Heart left ventricle (tissue), 16 donors: Measurements from ENCODE around the gene PBLD. TPM values are rescaled to one million over a fixed set of nuclear protein-coding genes. Genes with fewer than 3 reads are reported as not detected.

ENCODE experiments used
- ATAC-seq, 4 donors: fragments of 200-7000 bp; cut with Tn5 transposase; one replicate each; pipeline ENCODE4 v1.9.1; 2020 to 2022; ENCODE audit warnings: moderate library complexity in 4 of 4, mild to moderate bottlenecking in 3 of 4, moderate number of reproducible peaks in 1 of 4
- DNase-seq, 5 donors: peaks; one replicate each; pipeline ENCODE4 v3.0.0-alpha.2; 2020
- H3K27ac ChIP-seq, 12 donors: fragments of 200-600 bp; sonication (generic) in 4 of 12; one replicate each; pipeline versions ENCODE4 v1.5.0 to v1.8.0; 2016 to 2022; ENCODE audit warnings: mild to moderate bottlenecking in 2 of 12
- H3K27me3 ChIP-seq, 9 donors: fragments of 200-600 bp; sonication (generic) in 2 of 9; one replicate each; pipeline versions ENCODE4 v1.5.1 to v1.8.0; 2016 to 2022; ENCODE audit warnings: mild to moderate bottlenecking in 3 of 9
- H3K36me3 ChIP-seq, 9 donors: fragments of 200-600 bp; sonication (generic) in 2 of 9; one replicate each; pipeline versions ENCODE4 v1.5.0 to v1.8.0; 2018 to 2022; ENCODE audit warnings: mild to moderate bottlenecking in 2 of 9
- H3K4me1 ChIP-seq, 12 donors: fragments of 200-600 bp; sonication (generic) in 4 of 12; one replicate each; pipeline versions ENCODE4 v1.5.0 to v1.8.0; 2016 to 2022; ENCODE audit warnings: mild to moderate bottlenecking in 3 of 12
- H3K4me3 ChIP-seq, 12 donors: fragments of 200-600 bp; sonication (generic) in 4 of 12; one replicate each; pipeline versions ENCODE4 v1.5.0 to v1.8.0; 2017 to 2022; ENCODE audit warnings: mild to moderate bottlenecking in 9 of 12, moderate library complexity in 4 of 12
- H3K9me3 ChIP-seq, 12 donors: fragments of 200-600 bp; sonication (generic) in 4 of 12; one replicate each; pipeline versions ENCODE4 v1.5.0 to v1.8.0; 2016 to 2022; ENCODE audit warnings: mild to moderate bottlenecking in 1 of 12
- POLR2A ChIP-seq, 2 donors: fragments of 450-650 bp; IDR thresholded peaks; one replicate each; pipeline ENCODE4 v1.6.1; 2017; ENCODE audit warnings: antibody characterized with exemption in 2 of 2, mild to moderate bottlenecking in 2 of 2, moderate library complexity in 2 of 2
- WGBS, 4 donors: extraction: QIAGEN DNeasy Blood & Tissue Kit in 2 of 4; methylation state at CpG; one replicate each; pipeline versions ENCODE4 v1.1.5 to v1.1.7; 2013 to 2018; 5-methylcytosine and 5-hydroxymethylcytosine counted together
- intact Hi-C, 10 donors: fragments of 100-400 bp; cut with DNase I; formaldehyde crosslinking; loops; one replicate each; pipeline versions ENCODE4 v1.11.1 to v1.14.2; 2022
- polyA plus RNA-seq, 2 donors: library from polyadenylated mRNA; stranded (reverse); fragments of 200-250 nt; gene quantifications; one replicate each; pipeline ENCODE4 v1.2.3, GENCODE V29; 2013
- total RNA-seq, 9 donors: library from RNA; depleted of rRNA in 2 of 9; stranded (reverse); fragments of >200 nt in 2 of 9; fragmentation: NEBNext Ultra II Directional in 3 of 9; extraction: Animal tissue kit (Norgen Biotek cat#: 25700) in 3 of 9; gene quantifications; one replicate each; pipeline versions ENCODE4 v1.1.0 to v1.2.4, GENCODE V29; 2016 to 2023
- TF ChIP-seq, protein P1 (sequence below), 12 donors: fragments of 200-600 bp; sonication (generic) in 4 of 12; IDR thresholded peaks; one replicate each; pipeline versions ENCODE4 v1.5.0 to v1.8.0; 2018 to 2022; ENCODE audit warnings: antibody characterized with exemption in 12 of 12, mild to moderate bottlenecking in 5 of 12
- donor health status: ischemic (EF 13 %, LVEDD 7.1; RV severe dilation, severe dysfunction).
- donor health status: healthy with polysubstance abuse.
- donor health status: DM: no; HTN: yes; CAD: no.
- donor health status: DM: no; HTN: no; CAD: no.
- donor health status: ischemic (EF 25% LVEDD 6.9; RV normal size, moderate dysfunction).
- donor health status: ischemic (EF 25% LVEDD 5.7; RV mildly dilated, moderate dysfunction).
- donor health status: healthy.
- donor health status: DM: yes; HTN: yes; CAD: no.
- donor health status: ischemic (EF 35%, LVEDD 5.7; RV mildly dilated, moderate dysfunction).
- donor health status: nonischemic (EF 11% LVEDD 7.7; RV severe dilation, severe dysfunction).
- donor health status: DM: yes; HTN: yes; CAD: no.
- donor health status: PGD.
- donor health status: ischemic (EF 29% LVEDD 5.4; RV normal size, mild dysfunction).
- donor health status: nonischemic (EF 23%, LVEDD 6.1; RV moderate dilation, normal function).

Gene PBLD
- total and polyA plus RNA-seq, 11 donors = 1.4 to 9.4 (median 5.7) TPM

GRCh38 chr10:68235581-68235980 lies 97.1 kb downstream of the PBLD start:
- no peaks in the 10 kb centered on the region for H3K9me3 ChIP-seq
- H3K4me3 ChIP-seq = no peak overlapping the region
- ATAC-seq (no peak), DNase-seq (no peak)
- peaks cover 0 to 8% (median 0%) of the 10 kb centered on the region in 9 donors for H3K27me3 ChIP-seq
- peaks cover 0 to 11% (median 6%) of the 10 kb centered on the region in 12 donors for H3K4me1 ChIP-seq
- intact Hi-C loops = no loop called here
- TF ChIP-seq POLR2A (IDR thresholded peaks at IDR 0.05) = no peak
- TF ChIP-seq, protein P1, sequence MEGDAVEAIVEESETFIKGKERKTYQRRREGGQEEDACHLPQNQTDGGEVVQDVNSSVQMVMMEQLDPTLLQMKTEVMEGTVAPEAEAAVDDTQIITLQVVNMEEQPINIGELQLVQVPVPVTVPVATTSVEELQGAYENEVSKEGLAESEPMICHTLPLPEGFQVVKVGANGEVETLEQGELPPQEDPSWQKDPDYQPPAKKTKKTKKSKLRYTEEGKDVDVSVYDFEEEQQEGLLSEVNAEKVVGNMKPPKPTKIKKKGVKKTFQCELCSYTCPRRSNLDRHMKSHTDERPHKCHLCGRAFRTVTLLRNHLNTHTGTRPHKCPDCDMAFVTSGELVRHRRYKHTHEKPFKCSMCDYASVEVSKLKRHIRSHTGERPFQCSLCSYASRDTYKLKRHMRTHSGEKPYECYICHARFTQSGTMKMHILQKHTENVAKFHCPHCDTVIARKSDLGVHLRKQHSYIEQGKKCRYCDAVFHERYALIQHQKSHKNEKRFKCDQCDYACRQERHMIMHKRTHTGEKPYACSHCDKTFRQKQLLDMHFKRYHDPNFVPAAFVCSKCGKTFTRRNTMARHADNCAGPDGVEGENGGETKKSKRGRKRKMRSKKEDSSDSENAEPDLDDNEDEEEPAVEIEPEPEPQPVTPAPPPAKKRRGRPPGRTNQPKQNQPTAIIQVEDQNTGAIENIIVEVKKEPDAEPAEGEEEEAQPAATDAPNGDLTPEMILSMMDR (IDR thresholded peaks at IDR 0.05) = no peak
- H3K36me3 ChIP-seq = no peaks in the 10 kb centered on the region
- no peak overlapping the region for H3K27ac ChIP-seq

- Histone ChIP-seq H3K27ac (no peak overlapping the region), H3K4me1 (peaks cover 0 to 13% (median 7%) of the 10 kb centered on the region in 12 donors), H3K4me3 (no peak overlapping the region), H3K36me3 (no peaks in the 10 kb centered on the region), H3K27me3 (peaks cover 0 to 13% (median 0%) of the 10 kb centered on the region in 9 donors), H3K9me3 (no peaks in the 10 kb centered on the region)
- no peak for TF ChIP-seq POLR2A (IDR thresholded peaks at IDR 0.05)
- TF ChIP-seq, protein P1 (IDR thresholded peaks at IDR 0.05) = no peak
- intact Hi-C loops = no loop called here
- 86 to 91% (median 87%) methylated on average over 2 of the region's 2 CpGs for WGBS, 4 donors
- DNase-seq (no peak), ATAC-seq (no peak)
These were observed 97.6 kb downstream of the PBLD start for GRCh38 chr10:68235111-68235510.

- 79 to 94% (median 86%) methylated on average over 3 of the region's 3 CpGs for WGBS, 4 donors
- no peak for ATAC-seq
- intact Hi-C loops = loop anchor here in 2 of 10 donors (5.0 kb wide), 2 partner anchors 64 to 69 kb away; no protein-coding TSS in a partner anchor
These were observed 99.7 kb downstream of the PBLD start for GRCh38 chr10:68233046-68233445.

More at GRCh38 chr10:68233046-68233445, 99.7 kb downstream of the PBLD start:
- H3K36me3 ChIP-seq = no peaks in the 10 kb centered on the region
- H3K27me3 ChIP-seq = peaks cover 0 to 27% (median 0%) of the 10 kb centered on the region in 9 donors
- TF ChIP-seq POLR2A (IDR thresholded peaks at IDR 0.05) = no peak
- TF ChIP-seq, protein P1 (IDR thresholded peaks at IDR 0.05) = no peak
- no peak overlapping the region for H3K27ac ChIP-seq
- no peaks in the 10 kb centered on the region for H3K9me3 ChIP-seq
- H3K4me1 ChIP-seq = peaks cover 0 to 13% (median 7%) of the 10 kb centered on the region in 12 donors
- no peak for DNase-seq
- no peak overlapping the region for H3K4me3 ChIP-seq

Other genes starting within 250 kb of the PBLD start
- 100 to 1,000 TPM; 105 to 240 (median 159) TPM for gene MYPN, start 223.4 kb downstream of the PBLD start, total RNA-seq
- gene MYPN, start 223.4 kb downstream of the PBLD start, polyA plus RNA-seq = 100 to 1,000 TPM in 1 of 2 donors, 10 to 100 TPM in 1; 33.4 to 107 TPM
- gene ATOH7, start 100.8 kb downstream of the PBLD start, total RNA-seq = under 1 TPM in 2 of 9 donors, not detected in 7; 0.14 to 0.23 TPM
- not detected for gene ATOH7, start 100.8 kb downstream of the PBLD start, polyA plus RNA-seq
- gene HNRNPH3, start 864 bp downstream of the PBLD start, total RNA-seq = 100 to 1,000 TPM in 2 of 9 donors, 10 to 100 TPM in 7; 23.7 to 130 (median 83.1) TPM
- 100 to 1,000 TPM in 1 of 2 donors, 10 to 100 TPM in 1; 91.7 to 140 TPM for gene HNRNPH3, start 864 bp downstream of the PBLD start, polyA plus RNA-seq
- gene RUFY2, start 74.3 kb upstream of the PBLD start, total RNA-seq = 10 to 100 TPM in 2 of 9 donors, 1 to 10 TPM in 7; 5.6 to 11.8 (median 8.9) TPM
- 1 to 10 TPM; 3.2 to 4.6 TPM for gene RUFY2, start 74.3 kb upstream of the PBLD start, polyA plus RNA-seq
- 1 to 10 TPM in 8 of 9 donors, under 1 TPM in 1; 0.91 to 4.2 (median 2.6) TPM for gene DNA2, start 139.0 kb upstream of the PBLD start, total RNA-seq
- 1 to 10 TPM; 1.0 to 1.2 TPM for gene DNA2, start 139.0 kb upstream of the PBLD start, polyA plus RNA-seq
- 10 to 100 TPM in 7 of 9 donors, 1 to 10 TPM in 2; 7.5 to 43.3 (median 15.2) TPM for gene SLC25A16, start 194.6 kb upstream of the PBLD start, total RNA-seq
- gene SLC25A16, start 194.6 kb upstream of the PBLD start, polyA plus RNA-seq = 10 to 100 TPM in 1 of 2 donors, 1 to 10 TPM in 1; 5.6 to 15.6 TPM
- gene TET1, start 227.4 kb upstream of the PBLD start, total RNA-seq = 1 to 10 TPM; 1.3 to 4.1 (median 2.6) TPM
- under 1 TPM; 0.27 to 0.42 TPM for gene TET1, start 227.4 kb upstream of the PBLD start, polyA plus RNA-seq